Keratinocyte (primary cell): ENCODE data around the gene RAB6C. TPM values are rescaled to one million over a fixed set of nuclear protein-coding genes. Genes with fewer than 3 reads are reported as not detected.
"Not testable (repeated sequence)": the region's sequence is repeated elsewhere in the genome, so short reads cannot be mapped to it uniquely, and the experiment has no call there.

Experiments used
- DNase-seq: peaks from one replicate; pipeline ENCODE4 v3.0.0-alpha.2; 2011; ENCODE audit warnings: low read depth, missing footprints, low spot score
- FAIRE-seq: peaks from 2 replicates; lab custom pipeline; 2011; peaks lifted over from hg19 to GRCh38; lab: Jason Lieb, UNC
- H2AFZ ChIP-seq: 2 replicates; pipeline ENCODE4 v1.6.0; 2012; ENCODE audit warnings: low read length, control low read depth, inconsistent platforms; ENCODE audit not compliant: control insufficient read depth
- H3K27ac ChIP-seq: 2 replicates; pipeline ENCODE4 v1.5.1; 2011; ENCODE audit warnings: low read length; ENCODE audit not compliant: control insufficient read depth, insufficient read depth
- H3K27me3 ChIP-seq: 3 replicates; pipeline ENCODE4 v1.6.0; 2011; ENCODE audit warnings: low read length; ENCODE audit not compliant: control insufficient read depth, insufficient read depth; ENCODE audit errors: extremely low read depth
- H3K36me3 ChIP-seq, 2 experiments: 2 replicates in 1 of 2; 3 replicates in 1 of 2; pipeline ENCODE4 v1.5.1; 2011; ENCODE audit warnings: low read length in 2 of 2, mild to moderate bottlenecking in 1 of 2; ENCODE audit not compliant: control insufficient read depth in 2 of 2, insufficient read depth in 2 of 2; ENCODE audit errors: extremely low read depth in 1 of 2
- H3K4me1 ChIP-seq: 3 replicates; pipeline ENCODE4 v1.5.1; 2011; ENCODE audit warnings: low read length; ENCODE audit not compliant: control insufficient read depth, insufficient read depth; ENCODE audit errors: extremely low read depth
- H3K4me2 ChIP-seq: 3 replicates; pipeline ENCODE4 v1.6.0; 2011; ENCODE audit warnings: low read depth, low read length; ENCODE audit not compliant: control insufficient read depth, insufficient read depth; ENCODE audit errors: extremely low read depth
- H3K4me3 ChIP-seq, 3 experiments: fragments of 200-600 bp in 1 of 3; sonication (generic) in 1 of 3; 2 replicates in 2 of 3; 3 replicates in 1 of 3; pipeline ENCODE4 v1.5.1; 2011 to 2016; ENCODE audit warnings: low read length in 3 of 3, mild to moderate bottlenecking in 3 of 3, control low read depth in 2 of 3, inconsistent platforms in 1 of 3, low read depth in 1 of 3, mixed read lengths in 1 of 3, mixed run types in 1 of 3, moderate library complexity in 1 of 3; ENCODE audit not compliant: control insufficient read depth in 2 of 3, insufficient read depth in 2 of 3; ENCODE audit errors: extremely low read depth in 1 of 3
- H3K79me2 ChIP-seq: 2 replicates; pipeline ENCODE4 v1.6.0; 2012; ENCODE audit warnings: low read length; ENCODE audit not compliant: control insufficient read depth, insufficient read depth
- H3K9ac ChIP-seq: 3 replicates; pipeline ENCODE4 v1.6.0; 2011; ENCODE audit warnings: low read length; ENCODE audit not compliant: control insufficient read depth, insufficient read depth; ENCODE audit errors: extremely low read depth
- H3K9me1 ChIP-seq: 3 replicates; pipeline ENCODE4 v1.6.0; 2011; ENCODE audit warnings: low read length; ENCODE audit not compliant: control insufficient read depth, insufficient read depth; ENCODE audit errors: extremely low read depth
- H3K9me3 ChIP-seq: 2 replicates; pipeline ENCODE4 v1.5.1; 2012; ENCODE audit warnings: low read depth, low read length; ENCODE audit not compliant: control insufficient read depth
- H4K20me1 ChIP-seq: 3 replicates; pipeline ENCODE4 v1.6.0; 2011; ENCODE audit warnings: low read length; ENCODE audit not compliant: control insufficient read depth, insufficient read depth; ENCODE audit errors: extremely low read depth
- EZH2 ChIP-seq: IDR thresholded peaks from one replicate; pipeline ENCODE4 v1.6.1; 2012; ENCODE audit warnings: inconsistent platforms, mild to moderate bottlenecking, low read length, moderate library complexity
- dilution Hi-C: fragments of 300-500 bp; cut with MboI; formaldehyde crosslinking; loops from one replicate; pipeline ENCODE4 v1.7.0; 2020; ENCODE audit warnings: low sequenced_read_pairs; ENCODE audit not compliant: extremely low pct_ligation_motif_present
- polyA plus RNA-seq, 5 experiments: library from polyadenylated mRNA; depleted of rRNA in 3 of 5; stranded (reverse) in 3 of 5; stranded (forward) in 1 of 5; unstranded in 1 of 5; fragments of >200 nt; gene quantifications; 1 replicate in 1 of 5; 2 replicates in 3 of 5; 3 replicates in 1 of 5; pipeline versions ENCODE4 v1.2.1 to v1.2.3, GENCODE V29; 2011 to 2012; ENCODE audit warnings: missing spikeins in 2 of 5, low read depth in 1 of 5, low replicate concordance in 1 of 5
- TF ChIP-seq, protein P1 (sequence below), 3 experiments: IDR thresholded peaks in 1 of 3; conservative IDR thresholded peaks in 1 of 3; optimal IDR thresholded peaks in 1 of 3; 2 replicates in 2 of 3; 3 replicates in 1 of 3; pipeline versions ENCODE3 to v1.5.1; 2011; ENCODE audit warnings: low read length in 3 of 3, mild to moderate bottlenecking in 3 of 3, moderate library complexity in 2 of 3, control low read depth in 1 of 3, inconsistent platforms in 1 of 3; ENCODE audit not compliant: insufficient read depth in 2 of 3; ENCODE audit errors: extremely low read depth in 1 of 3

Gene RAB6C
- polyA plus RNA-seq, 1 donor (not counting 4 experiments of a cell fraction or from before 2014, with no cell fraction given), result not detected

DNA sequence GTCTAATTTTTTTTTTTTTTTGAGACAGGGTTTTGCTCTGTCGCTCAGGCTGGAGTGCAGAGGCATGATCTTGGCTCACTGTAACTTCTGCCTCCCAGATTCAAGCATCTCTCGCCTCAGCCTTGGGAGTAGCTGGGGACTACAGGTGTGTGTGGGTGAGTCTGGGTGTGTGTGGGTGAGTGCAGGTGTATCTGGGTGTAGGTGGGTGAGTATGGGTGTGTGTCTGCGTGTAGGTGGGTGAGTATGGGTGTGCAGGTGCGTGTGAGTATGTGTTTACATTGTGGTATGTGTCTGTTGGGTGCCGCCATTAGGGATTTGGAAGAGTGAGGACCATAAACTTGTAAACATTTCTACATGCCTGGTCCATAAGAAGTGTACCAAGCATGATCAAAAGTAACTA, 1.5 kb upstream of the RAB6C start:
- H3K9me3 ChIP-seq, result no peaks in the 10 kb centered on the region
- no peak overlapping the region for H3K4me3 ChIP-seq
- TF ChIP-seq EZH2, result no peak
- TF ChIP-seq, protein P1, sequence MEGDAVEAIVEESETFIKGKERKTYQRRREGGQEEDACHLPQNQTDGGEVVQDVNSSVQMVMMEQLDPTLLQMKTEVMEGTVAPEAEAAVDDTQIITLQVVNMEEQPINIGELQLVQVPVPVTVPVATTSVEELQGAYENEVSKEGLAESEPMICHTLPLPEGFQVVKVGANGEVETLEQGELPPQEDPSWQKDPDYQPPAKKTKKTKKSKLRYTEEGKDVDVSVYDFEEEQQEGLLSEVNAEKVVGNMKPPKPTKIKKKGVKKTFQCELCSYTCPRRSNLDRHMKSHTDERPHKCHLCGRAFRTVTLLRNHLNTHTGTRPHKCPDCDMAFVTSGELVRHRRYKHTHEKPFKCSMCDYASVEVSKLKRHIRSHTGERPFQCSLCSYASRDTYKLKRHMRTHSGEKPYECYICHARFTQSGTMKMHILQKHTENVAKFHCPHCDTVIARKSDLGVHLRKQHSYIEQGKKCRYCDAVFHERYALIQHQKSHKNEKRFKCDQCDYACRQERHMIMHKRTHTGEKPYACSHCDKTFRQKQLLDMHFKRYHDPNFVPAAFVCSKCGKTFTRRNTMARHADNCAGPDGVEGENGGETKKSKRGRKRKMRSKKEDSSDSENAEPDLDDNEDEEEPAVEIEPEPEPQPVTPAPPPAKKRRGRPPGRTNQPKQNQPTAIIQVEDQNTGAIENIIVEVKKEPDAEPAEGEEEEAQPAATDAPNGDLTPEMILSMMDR (optimal IDR thresholded peaks at IDR 0.05 in 1 of 3, IDR thresholded peaks at IDR 0.05 in 1 of 3, conservative IDR thresholded peaks at IDR 0.05 in 1 of 3; ENCODE audit: extremely low read depth in 1 of 3, insufficient read depth in 2 of 3, low read length in 3 of 3), result no peak
- no peak overlapping the region for H3K9ac ChIP-seq
- H3K4me1 ChIP-seq, result no peaks in the 10 kb centered on the region
- H3K4me2 ChIP-seq, result no peak overlapping the region
- no peak overlapping the region for H2AFZ ChIP-seq
- H3K36me3 ChIP-seq, result no peaks in the 10 kb centered on the region
- peaks cover 9% of the 10 kb centered on the region for H3K27me3 ChIP-seq
- no peaks in the 10 kb centered on the region for H4K20me1 ChIP-seq
- FAIRE-seq (no peak), DNase-seq (no peak)
- H3K27ac ChIP-seq, result no peak overlapping the region
- no peaks in the 10 kb centered on the region for H3K9me1 ChIP-seq
- H3K79me2 ChIP-seq, result no peaks in the 10 kb centered on the region
- dilution Hi-C loops, result no loop called here

DNA sequence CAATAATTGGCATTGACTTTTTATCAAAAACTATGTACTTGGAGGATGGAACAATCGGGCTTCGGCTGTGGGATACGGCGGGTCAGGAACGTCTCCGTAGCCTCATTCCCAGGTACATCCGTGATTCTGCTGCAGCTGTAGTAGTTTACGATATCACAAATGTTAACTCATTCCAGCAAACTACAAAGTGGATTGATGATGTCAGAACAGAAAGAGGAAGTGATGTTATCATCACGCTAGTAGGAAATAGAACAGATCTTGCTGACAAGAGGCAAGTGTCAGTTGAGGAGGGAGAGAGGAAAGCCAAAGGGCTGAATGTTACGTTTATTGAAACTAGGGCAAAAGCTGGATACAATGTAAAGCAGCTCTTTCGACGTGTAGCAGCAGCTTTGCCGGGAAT, 780 bp downstream of the RAB6C start:
- H3K9me1 ChIP-seq, H3K27me3 ChIP-seq, H3K4me3 ChIP-seq, DNase-seq, H3K79me2 ChIP-seq, H3K36me3 ChIP-seq, H4K20me1 ChIP-seq, H3K4me1 ChIP-seq, H3K4me2 ChIP-seq, FAIRE-seq, dilution Hi-C loops, H3K27ac ChIP-seq, H3K9me3 ChIP-seq, H3K9ac ChIP-seq, H2AFZ ChIP-seq: not testable (repeated sequence)
- peak; percentile 27 for TF ChIP-seq EZH2

DNA sequence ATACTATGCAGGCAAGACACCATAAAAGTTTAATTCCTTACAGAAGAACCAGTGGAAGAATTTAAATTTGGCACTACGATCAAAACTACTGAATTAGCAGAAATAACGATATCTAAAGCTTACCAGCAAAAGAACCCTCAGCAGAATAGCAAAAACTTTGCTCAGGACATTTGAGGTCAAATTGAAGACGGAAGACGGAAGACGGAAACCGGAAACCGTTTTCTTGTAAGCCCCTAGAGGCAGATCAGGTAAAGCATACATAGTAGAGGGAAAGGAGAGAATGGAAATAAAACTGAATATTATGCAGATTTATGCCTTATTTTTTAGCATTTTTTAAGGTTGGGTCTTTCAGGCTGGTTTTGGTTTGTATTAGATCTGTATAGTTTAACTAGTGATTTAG, 2.2 kb downstream of the RAB6C start:
- dilution Hi-C loops, H3K9ac ChIP-seq, FAIRE-seq, H3K27ac ChIP-seq, H3K36me3 ChIP-seq, H3K79me2 ChIP-seq, H3K27me3 ChIP-seq, H3K4me2 ChIP-seq, DNase-seq, H3K4me3 ChIP-seq, H4K20me1 ChIP-seq, H2AFZ ChIP-seq, H3K9me1 ChIP-seq, H3K9me3 ChIP-seq, H3K4me1 ChIP-seq: not testable (repeated sequence)
